Measurements from ENCODE around the gene SP1. TPM values are rescaled to one million over a fixed set of nuclear protein-coding genes. Genes with fewer than 3 reads are reported as not detected.
A peak's percentile ranks its signal among the peaks of the same experiment; 100 is the strongest.

Gene SP1
- total RNA-seq, 1 donor, result 50.3 TPM

DNA sequence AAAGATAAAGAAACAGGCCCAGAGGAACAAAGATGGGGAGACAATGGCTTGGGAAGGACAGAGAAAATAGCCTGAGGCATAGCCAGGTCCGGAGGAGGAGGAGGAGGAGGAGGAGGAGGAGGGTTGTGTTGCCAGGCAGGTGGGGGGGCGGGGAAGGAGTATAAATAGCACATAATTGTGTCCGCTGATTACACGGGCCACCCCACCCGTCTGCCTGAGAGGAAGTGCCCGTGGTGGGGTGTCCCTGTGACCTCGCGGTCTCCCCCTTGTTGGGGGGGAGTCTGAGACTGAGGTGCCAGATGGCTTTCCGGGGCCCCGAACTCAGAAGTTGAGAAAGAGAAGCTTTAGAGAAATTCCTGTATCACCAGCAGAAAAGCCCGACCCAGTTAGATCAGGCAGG, 42.0 kb upstream of the SP1 start:
- H3K27ac ChIP-seq (ENCODE audit: low read depth, low read length), result no peak overlapping the region
- H3K9me3 ChIP-seq (ENCODE audit: low read depth, low read length), result no peaks in the 10 kb centered on the region
- H2AFZ ChIP-seq (ENCODE audit: low read length), result no peak overlapping the region
- no peaks in the 10 kb centered on the region for H3K4me1 ChIP-seq (ENCODE audit: insufficient read depth, low read length)
- TF ChIP-seq, protein P1, sequence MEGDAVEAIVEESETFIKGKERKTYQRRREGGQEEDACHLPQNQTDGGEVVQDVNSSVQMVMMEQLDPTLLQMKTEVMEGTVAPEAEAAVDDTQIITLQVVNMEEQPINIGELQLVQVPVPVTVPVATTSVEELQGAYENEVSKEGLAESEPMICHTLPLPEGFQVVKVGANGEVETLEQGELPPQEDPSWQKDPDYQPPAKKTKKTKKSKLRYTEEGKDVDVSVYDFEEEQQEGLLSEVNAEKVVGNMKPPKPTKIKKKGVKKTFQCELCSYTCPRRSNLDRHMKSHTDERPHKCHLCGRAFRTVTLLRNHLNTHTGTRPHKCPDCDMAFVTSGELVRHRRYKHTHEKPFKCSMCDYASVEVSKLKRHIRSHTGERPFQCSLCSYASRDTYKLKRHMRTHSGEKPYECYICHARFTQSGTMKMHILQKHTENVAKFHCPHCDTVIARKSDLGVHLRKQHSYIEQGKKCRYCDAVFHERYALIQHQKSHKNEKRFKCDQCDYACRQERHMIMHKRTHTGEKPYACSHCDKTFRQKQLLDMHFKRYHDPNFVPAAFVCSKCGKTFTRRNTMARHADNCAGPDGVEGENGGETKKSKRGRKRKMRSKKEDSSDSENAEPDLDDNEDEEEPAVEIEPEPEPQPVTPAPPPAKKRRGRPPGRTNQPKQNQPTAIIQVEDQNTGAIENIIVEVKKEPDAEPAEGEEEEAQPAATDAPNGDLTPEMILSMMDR (IDR thresholded peaks at IDR 0.05; ENCODE audit: extremely low read depth, low read depth, low read length), result no peak
- peak; percentile 38 for DNase-seq (ENCODE audit: insufficient read length, low spot score, missing footprints)
- H3K27me3 ChIP-seq (ENCODE audit: insufficient read depth, low read length), result peaks cover 49% of the 10 kb centered on the region
- H3K79me2 ChIP-seq (ENCODE audit: insufficient read depth, low read length), result no peaks in the 10 kb centered on the region
- no peaks in the 10 kb centered on the region for H4K20me1 ChIP-seq (ENCODE audit: insufficient read depth, low read length)
- H3K4me2 ChIP-seq (ENCODE audit: insufficient read depth, low read length), result no peak overlapping the region
- H3K36me3 ChIP-seq (ENCODE audit: insufficient read depth, low read length), result no peaks in the 10 kb centered on the region
- no peak overlapping the region for H3K4me3 ChIP-seq (ENCODE audit: insufficient read depth, low read length)

GRCh38 chr12:53338916-53339315, 41.1 kb upstream of the SP1 start:
- Histone ChIP-seq H2AFZ (ENCODE audit: low read length) (no peak overlapping the region), H3K9me3 (ENCODE audit: low read depth, low read length) (no peaks in the 10 kb centered on the region), H4K20me1 (ENCODE audit: insufficient read depth, low read length) (no peaks in the 10 kb centered on the region), H3K4me3 (ENCODE audit: insufficient read depth, low read length) (no peak overlapping the region), H3K79me2 (ENCODE audit: insufficient read depth, low read length) (no peaks in the 10 kb centered on the region), H3K4me1 (ENCODE audit: insufficient read depth, low read length) (no peaks in the 10 kb centered on the region), H3K36me3 (ENCODE audit: insufficient read depth, low read length) (no peaks in the 10 kb centered on the region), H3K27ac (ENCODE audit: low read depth, low read length) (no peak overlapping the region), H3K4me2 (ENCODE audit: insufficient read depth, low read length) (no peak overlapping the region), H3K27me3 (ENCODE audit: insufficient read depth, low read length) (peaks cover 40% of the 10 kb centered on the region)
- TF ChIP-seq, protein P1 (IDR thresholded peaks at IDR 0.05; ENCODE audit: extremely low read depth, low read depth, low read length), result no peak
- DNase-seq (ENCODE audit: insufficient read length, low spot score, missing footprints), result peak; percentile 70

DNA sequence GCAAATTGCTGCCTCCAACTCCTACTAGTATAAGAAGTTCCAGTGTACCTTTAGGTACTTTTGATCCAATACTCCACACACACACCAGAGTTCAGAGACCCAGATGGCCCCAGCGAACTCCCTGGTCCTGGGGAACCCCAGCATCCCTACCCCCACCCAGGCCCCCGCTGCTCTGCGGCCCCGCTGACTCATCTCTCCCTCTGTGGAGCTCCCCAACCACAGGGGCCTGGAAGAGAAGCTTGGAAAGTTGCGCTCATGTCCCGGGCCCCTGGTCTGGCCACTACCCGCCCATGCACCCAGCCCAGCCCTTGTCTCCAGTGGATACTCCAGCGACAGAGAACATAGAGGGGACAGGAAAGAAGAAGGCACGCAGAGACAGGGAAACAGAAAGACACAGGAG, 39.6 kb upstream of the SP1 start:
- H3K27ac ChIP-seq (ENCODE audit: low read depth, low read length), result no peak overlapping the region
- DNase-seq (ENCODE audit: insufficient read length, low spot score, missing footprints), result peak; percentile 68
- H3K79me2 ChIP-seq (ENCODE audit: insufficient read depth, low read length), result no peaks in the 10 kb centered on the region
- no peak overlapping the region for H3K4me2 ChIP-seq (ENCODE audit: insufficient read depth, low read length)
- H3K4me3 ChIP-seq (ENCODE audit: insufficient read depth, low read length), result no peak overlapping the region
- peaks cover 38% of the 10 kb centered on the region for H3K27me3 ChIP-seq (ENCODE audit: insufficient read depth, low read length)
- H4K20me1 ChIP-seq (ENCODE audit: insufficient read depth, low read length), result no peaks in the 10 kb centered on the region
- no peaks in the 10 kb centered on the region for H3K9me3 ChIP-seq (ENCODE audit: low read depth, low read length)
- TF ChIP-seq, protein P1 (IDR thresholded peaks at IDR 0.05; ENCODE audit: extremely low read depth, low read depth, low read length), result no peak
- peaks cover 8% of the 10 kb centered on the region for H3K4me1 ChIP-seq (ENCODE audit: insufficient read depth, low read length)
- no peak overlapping the region for H2AFZ ChIP-seq (ENCODE audit: low read length)
- no peaks in the 10 kb centered on the region for H3K36me3 ChIP-seq (ENCODE audit: insufficient read depth, low read length)

DNA sequence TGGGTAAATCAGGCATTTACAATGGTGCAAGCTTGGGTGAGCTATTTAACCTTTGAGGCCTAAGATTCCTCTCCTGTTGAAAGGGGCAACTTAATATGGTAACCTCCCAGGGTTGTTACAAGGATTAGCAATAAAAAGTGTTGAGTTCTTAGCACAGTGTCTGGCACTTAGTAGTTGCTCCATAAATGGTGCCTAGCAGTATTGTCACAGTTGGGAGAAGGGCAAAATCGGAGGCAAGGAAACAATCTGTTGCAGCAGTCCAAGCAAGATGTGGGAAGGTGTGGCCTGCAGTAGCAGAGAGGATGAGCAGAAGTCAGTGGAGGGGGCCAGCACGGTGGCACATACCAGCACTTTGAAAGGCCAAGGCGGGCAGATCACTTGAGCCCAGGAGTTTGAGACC, 36.5 kb upstream of the SP1 start:
- Histone ChIP-seq H3K36me3 (ENCODE audit: insufficient read depth, low read length) (no peaks in the 10 kb centered on the region), H3K4me1 (ENCODE audit: insufficient read depth, low read length) (peaks cover 17% of the 10 kb centered on the region), H3K9me3 (ENCODE audit: low read depth, low read length) (no peaks in the 10 kb centered on the region), H3K4me3 (ENCODE audit: insufficient read depth, low read length) (no peak overlapping the region), H4K20me1 (ENCODE audit: insufficient read depth, low read length) (no peaks in the 10 kb centered on the region), H3K4me2 (ENCODE audit: insufficient read depth, low read length) (no peak overlapping the region), H3K27ac (ENCODE audit: low read depth, low read length) (no peak overlapping the region), H3K27me3 (ENCODE audit: insufficient read depth, low read length) (peaks cover 8% of the 10 kb centered on the region), H2AFZ (ENCODE audit: low read length) (no peak overlapping the region), H3K79me2 (ENCODE audit: insufficient read depth, low read length) (no peaks in the 10 kb centered on the region)
- peak; percentile 4 for DNase-seq (ENCODE audit: insufficient read length, low spot score, missing footprints)
- TF ChIP-seq, protein P1 (IDR thresholded peaks at IDR 0.05; ENCODE audit: extremely low read depth, low read depth, low read length), result no peak
